NOMO-1 treated with DMSO at 0.1 percent for 48 hours (cell line): ENCODE data around the gene COLGALT1.

Experiments used
- DNase-seq: peaks from one replicate; lab custom pipeline; 2025; ENCODE audit not compliant: unreplicated experiment; lab: John Stamatoyannopoulos, UW

COLGALT1 gene

GRCh38 chr19:17620696-17621095 is 65.2 kb downstream of the COLGALT1 start:
- DNase-seq = no peak

DNA sequence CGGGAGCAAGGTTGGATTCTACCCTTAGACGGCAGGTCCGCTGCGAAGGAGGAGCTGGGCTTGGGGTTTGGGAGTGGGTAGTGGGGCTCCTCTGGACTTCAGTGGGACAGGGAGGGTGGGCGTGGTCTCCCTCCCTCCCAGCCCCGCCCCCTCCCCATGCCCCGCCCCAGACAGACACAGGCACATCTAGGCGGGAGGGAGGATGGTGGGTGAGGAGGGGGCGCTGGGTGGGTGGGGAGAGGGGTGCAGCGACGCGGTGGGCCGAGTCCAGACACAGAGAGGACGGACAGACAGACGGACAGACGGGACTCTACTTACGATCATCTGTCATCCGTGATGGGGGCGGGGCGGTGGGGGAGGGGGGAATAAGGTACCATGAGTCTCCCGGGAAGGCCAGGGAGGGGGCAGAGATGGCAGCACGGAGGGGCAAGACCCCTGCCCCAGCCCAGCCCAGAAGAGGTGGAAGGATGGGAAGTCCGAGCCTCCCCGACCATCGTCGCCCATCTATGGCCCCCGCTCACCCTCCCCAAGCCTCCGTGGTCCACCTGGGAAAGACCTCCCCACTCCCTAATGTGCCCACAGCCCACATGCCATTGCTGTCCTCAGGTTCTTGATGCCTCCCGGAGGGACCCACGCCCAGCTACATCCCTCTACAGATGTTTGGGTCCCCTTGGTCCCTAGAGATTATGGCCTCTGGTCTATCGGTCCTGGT is 67.9 kb downstream of the COLGALT1 start:
- DNase-seq = no peak

DNA sequence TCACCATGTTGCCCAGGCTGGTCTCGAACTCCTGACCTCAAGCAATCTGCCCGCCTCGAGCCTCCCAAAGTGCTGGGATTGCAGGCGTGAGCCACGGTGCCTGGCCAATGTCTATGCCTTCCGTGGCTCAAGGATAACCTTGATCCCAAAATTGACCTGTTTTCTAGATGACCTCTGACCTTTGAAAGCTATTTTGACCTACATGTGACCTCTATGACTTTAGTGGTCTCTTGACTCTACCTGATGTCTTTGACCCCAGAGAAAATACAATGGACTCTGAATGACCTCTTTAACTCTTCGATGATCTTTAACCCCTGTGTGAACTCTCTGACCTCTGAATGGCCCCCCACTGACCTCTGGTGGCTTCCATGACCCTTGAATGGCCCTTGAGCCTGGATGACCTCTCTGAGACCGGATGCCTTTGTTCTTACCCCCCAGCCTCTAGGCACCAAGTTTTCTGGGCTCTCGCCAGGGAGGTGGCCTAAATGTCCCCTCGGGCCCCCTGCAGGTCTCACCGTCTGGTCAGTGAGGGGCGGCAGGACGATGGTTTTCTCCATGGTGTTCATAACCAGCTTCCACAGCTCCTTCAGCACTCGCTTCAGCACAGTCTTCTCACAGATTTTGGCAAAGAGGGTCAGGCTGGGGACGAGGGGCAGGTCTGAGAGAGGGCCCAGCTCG is 69.0 kb downstream of the COLGALT1 start:
- DNase-seq = no peak

- no peak for DNase-seq
Measured at GRCh38 chr19:17625043-17625442, 69.6 kb downstream of the COLGALT1 start.

DNA sequence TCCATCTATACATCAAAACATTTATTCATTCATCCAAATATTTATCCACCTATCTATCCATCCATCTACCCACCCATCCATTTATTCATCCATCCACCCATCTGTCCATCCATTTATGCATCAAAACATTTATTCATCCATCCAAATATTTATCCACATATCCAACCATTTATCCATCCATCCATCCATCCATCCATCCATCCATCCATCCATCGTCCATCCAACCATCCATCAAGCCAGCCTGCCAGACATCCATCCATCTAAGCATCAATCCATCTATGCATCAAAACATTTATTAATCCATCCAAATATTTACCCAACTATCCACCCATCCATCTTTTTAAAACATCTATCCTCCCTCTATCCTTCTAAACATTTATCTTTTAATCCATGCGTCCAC is 70.5 kb downstream of the COLGALT1 start:
- DNase-seq = no peak

GRCh38 chr19:17626456-17627015 is 71.1 kb downstream of the COLGALT1 start:
- DNase-seq = no peak

- DNase-seq = no peak
Measured at GRCh38 chr19:17627161-17627560, 71.7 kb downstream of the COLGALT1 start.

DNA sequence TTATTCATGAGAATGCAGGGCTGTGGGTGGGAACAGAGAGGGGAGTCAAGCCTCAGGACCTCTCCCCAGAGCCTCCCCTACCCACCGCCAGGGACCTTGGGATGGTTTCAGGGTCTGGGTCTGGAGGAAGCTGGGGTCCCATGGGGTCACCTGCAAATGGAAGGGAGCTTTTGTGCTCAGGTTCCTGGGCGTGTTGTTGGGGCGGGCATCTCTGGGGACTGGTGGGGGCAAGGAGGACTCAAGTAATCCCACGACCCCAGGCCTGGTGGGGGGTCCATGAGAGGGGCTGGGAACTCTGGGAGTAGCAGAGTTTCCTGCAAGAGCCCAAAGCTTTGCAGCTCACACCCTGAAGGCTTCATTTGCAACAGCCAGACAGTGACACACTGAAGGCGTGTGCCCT is 72.5 kb downstream of the COLGALT1 start:
- DNase-seq = no peak

- DNase-seq = no peak
Measured at GRCh38 chr19:17629760-17630159, 74.3 kb downstream of the COLGALT1 start.

- DNase-seq = no peak
Measured at GRCh38 chr19:17632577-17632976, 77.1 kb downstream of the COLGALT1 start.
